ENCODE data around the gene MACROD1. TPM values are rescaled to one million over a fixed set of nuclear protein-coding genes. Genes with fewer than 3 reads are reported as not detected.

The MACROD1 gene
- total RNA-seq, 4 donors from 2014 or later: 28.8 to 70.7 (median 33.7) TPM

- Histone ChIP-seq H3K4me3 (no peak overlapping the region), H3K27me3 (no peaks in the 10 kb centered on the region), H3K36me3 (no peaks in the 10 kb centered on the region), H3K4me1 (peaks cover 9 to 17% (median 13%) of the 10 kb centered on the region in 4 donors), H3K27ac (replicated peaks in 1 of 4) (no peak overlapping the region), H3K9me3 (no peaks in the 10 kb centered on the region)
- TF ChIP-seq POLR2AphosphoS5 (IDR thresholded peaks at IDR 0.05) (no peak), EP300 (IDR thresholded peaks at IDR 0.05) (no peak), CTCF (IDR thresholded peaks at IDR 0.05) (no peak), POLR2A (IDR thresholded peaks at IDR 0.05; ENCODE audit: low read depth) (no peak)
- 87% methylated on average over 12 of the region's 12 CpGs for WGBS
- intact Hi-C loops (cut with DNase I): no loop called here
- no peak for DNase-seq (ENCODE audit: extremely low spot score)
These were observed 39.5 kb downstream of the MACROD1 start for GRCh38 chr11:64126371-64126770.

GRCh38 chr11:64125676-64126075 lies 40.2 kb downstream of the MACROD1 start:
- 79% methylated on average over 9 of the region's 14 CpGs for WGBS
- Histone ChIP-seq H3K4me3 (no peak overlapping the region), H3K36me3 (no peaks in the 10 kb centered on the region), H3K27ac (replicated peaks in 1 of 4) (no peak overlapping the region), H3K4me1 (peaks cover 9 to 24% (median 15%) of the 10 kb centered on the region in 4 donors), H3K9me3 (no peaks in the 10 kb centered on the region), H3K27me3 (no peaks in the 10 kb centered on the region)
- DNase-seq (ENCODE audit: extremely low spot score): no peak
- TF ChIP-seq POLR2AphosphoS5 (IDR thresholded peaks at IDR 0.05) (no peak), POLR2A (IDR thresholded peaks at IDR 0.05; ENCODE audit: low read depth) (no peak), CTCF (IDR thresholded peaks at IDR 0.05) (no peak), EP300 (IDR thresholded peaks at IDR 0.05) (no peak)
- intact Hi-C loops (cut with DNase I): no loop called here

DNA sequence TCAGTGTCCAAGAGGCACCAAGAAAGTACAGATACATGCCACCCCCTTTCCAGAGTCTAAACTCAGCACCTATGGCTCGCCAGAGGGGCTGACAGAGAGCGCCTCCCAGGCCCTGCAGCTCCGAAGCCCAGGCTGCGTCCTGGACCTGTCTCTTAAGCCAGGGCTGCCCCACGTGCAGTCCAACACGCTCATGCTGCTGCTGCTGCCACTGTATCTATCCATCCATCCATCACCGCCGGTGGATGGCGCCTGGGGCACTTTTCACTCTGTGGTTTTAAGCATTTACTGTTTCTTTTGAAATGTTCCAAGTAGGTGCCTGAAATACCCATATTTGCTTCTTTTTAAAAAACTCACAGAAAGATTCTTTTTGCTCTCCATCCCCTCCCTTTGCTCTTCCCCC lies 41.8 kb downstream of the MACROD1 start:
- no peak for DNase-seq (ENCODE audit: extremely low spot score)
- Histone ChIP-seq H3K4me1 (peaks cover 9 to 25% (median 15%) of the 10 kb centered on the region in 4 donors), H3K27ac (replicated peaks in 1 of 4) (no peak overlapping the region), H3K36me3 (no peaks in the 10 kb centered on the region), H3K4me3 (no peak overlapping the region), H3K27me3 (no peaks in the 10 kb centered on the region), H3K9me3 (no peaks in the 10 kb centered on the region)
- TF ChIP-seq CTCF (IDR thresholded peaks at IDR 0.05): no peak
- TF ChIP-seq EP300 (IDR thresholded peaks at IDR 0.05): no peak
- TF ChIP-seq POLR2AphosphoS5 (IDR thresholded peaks at IDR 0.05): no peak
- TF ChIP-seq POLR2A (IDR thresholded peaks at IDR 0.05; ENCODE audit: low read depth): no peak
- intact Hi-C loops (cut with DNase I): no loop called here
- 77% methylated on average over 7 of the region's 9 CpGs for WGBS

- no peak for DNase-seq (ENCODE audit: extremely low spot score)
- H3K9me3 ChIP-seq: no peaks in the 10 kb centered on the region
- H3K4me3 ChIP-seq: no peak overlapping the region
- H3K27ac ChIP-seq (replicated peaks in 1 of 4): no peak overlapping the region
- no peaks in the 10 kb centered on the region for H3K27me3 ChIP-seq
- WGBS: 89% methylated on average over 3 of the region's 3 CpGs
- peaks cover 9 to 25% (median 15%) of the 10 kb centered on the region in 4 donors for H3K4me1 ChIP-seq
- intact Hi-C loops (cut with DNase I): no loop called here
- TF ChIP-seq CTCF (IDR thresholded peaks at IDR 0.05) (no peak), POLR2AphosphoS5 (IDR thresholded peaks at IDR 0.05) (no peak), EP300 (IDR thresholded peaks at IDR 0.05) (no peak), POLR2A (IDR thresholded peaks at IDR 0.05; ENCODE audit: low read depth) (no peak)
- no peaks in the 10 kb centered on the region for H3K36me3 ChIP-seq
These were observed 42.2 kb downstream of the MACROD1 start for GRCh38 chr11:64123679-64124078.

Measured in esophagus muscularis mucosa (tissue), 4 donors.